ENCODE results near the gene PSG5.
A peak's percentile ranks its signal among the peaks of the same experiment; 100 is the strongest.
"Not testable (repeated sequence)": the region's sequence is repeated elsewhere in the genome, so short reads cannot be mapped to it uniquely, and the experiment has no call there.

Gene PSG5

DNA sequence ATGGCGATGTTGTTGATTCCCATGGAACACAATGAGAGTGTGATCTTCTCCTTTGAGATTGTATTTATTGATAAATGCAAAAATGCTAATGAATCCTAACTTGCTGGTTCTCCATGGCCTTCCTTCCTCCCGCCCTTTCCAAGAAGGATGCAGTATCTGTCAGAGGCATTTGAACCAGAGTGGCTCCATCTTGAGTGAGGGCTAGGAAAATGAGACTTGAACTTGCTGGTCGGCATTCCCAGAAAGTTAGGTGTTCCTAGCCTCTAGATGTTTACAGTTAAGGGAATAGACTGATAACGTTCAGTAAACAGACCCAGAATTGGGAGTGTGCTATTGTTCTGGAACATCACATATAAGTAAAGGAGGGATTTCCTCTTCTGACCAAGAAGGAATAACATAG is 59.6 kb downstream of the PSG5 start:
- TF ChIP-seq, protein P1, sequence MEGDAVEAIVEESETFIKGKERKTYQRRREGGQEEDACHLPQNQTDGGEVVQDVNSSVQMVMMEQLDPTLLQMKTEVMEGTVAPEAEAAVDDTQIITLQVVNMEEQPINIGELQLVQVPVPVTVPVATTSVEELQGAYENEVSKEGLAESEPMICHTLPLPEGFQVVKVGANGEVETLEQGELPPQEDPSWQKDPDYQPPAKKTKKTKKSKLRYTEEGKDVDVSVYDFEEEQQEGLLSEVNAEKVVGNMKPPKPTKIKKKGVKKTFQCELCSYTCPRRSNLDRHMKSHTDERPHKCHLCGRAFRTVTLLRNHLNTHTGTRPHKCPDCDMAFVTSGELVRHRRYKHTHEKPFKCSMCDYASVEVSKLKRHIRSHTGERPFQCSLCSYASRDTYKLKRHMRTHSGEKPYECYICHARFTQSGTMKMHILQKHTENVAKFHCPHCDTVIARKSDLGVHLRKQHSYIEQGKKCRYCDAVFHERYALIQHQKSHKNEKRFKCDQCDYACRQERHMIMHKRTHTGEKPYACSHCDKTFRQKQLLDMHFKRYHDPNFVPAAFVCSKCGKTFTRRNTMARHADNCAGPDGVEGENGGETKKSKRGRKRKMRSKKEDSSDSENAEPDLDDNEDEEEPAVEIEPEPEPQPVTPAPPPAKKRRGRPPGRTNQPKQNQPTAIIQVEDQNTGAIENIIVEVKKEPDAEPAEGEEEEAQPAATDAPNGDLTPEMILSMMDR (conservative IDR thresholded peaks at IDR 0.05; ENCODE audit: low read depth) = no peak
- ChIA-PET POLR2A (ENCODE audit: low non-redundant PET) (no interaction called here), CTCF (no interaction called here)
- no peak for DNase-seq (ENCODE audit: low spot score)
- H3K27ac ChIP-seq = peak overlapping the region; percentile 80

DNA sequence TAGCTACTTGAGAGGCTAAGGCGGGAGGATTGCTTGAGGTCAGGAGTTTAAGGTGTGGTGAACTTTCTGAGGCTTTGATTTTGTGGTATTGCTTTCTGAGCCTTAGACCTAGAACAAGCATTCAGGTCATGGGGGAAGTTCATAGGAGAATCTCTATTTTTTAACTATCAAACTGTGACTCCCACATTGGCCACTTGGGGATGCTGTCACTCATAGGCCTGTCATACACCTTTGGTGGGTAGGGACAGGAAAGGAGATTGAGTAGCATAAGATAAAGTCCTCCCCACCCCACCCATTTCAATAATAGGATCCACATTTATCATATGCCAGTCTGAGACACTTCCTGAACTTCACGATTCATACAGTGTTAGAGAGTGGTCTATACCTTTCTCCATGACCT is 62.0 kb downstream of the PSG5 start:
- POLR2A ChIA-PET (ENCODE audit: low non-redundant PET) = no interaction called here
- CTCF ChIA-PET = no interaction called here
- TF ChIP-seq, protein P1 (conservative IDR thresholded peaks at IDR 0.05; ENCODE audit: low read depth) = no peak
- peak overlapping the region; percentile 34; the same call in 1 of the 2 replicates for H3K27ac ChIP-seq
- DNase-seq (ENCODE audit: low spot score) = no peak

DNA sequence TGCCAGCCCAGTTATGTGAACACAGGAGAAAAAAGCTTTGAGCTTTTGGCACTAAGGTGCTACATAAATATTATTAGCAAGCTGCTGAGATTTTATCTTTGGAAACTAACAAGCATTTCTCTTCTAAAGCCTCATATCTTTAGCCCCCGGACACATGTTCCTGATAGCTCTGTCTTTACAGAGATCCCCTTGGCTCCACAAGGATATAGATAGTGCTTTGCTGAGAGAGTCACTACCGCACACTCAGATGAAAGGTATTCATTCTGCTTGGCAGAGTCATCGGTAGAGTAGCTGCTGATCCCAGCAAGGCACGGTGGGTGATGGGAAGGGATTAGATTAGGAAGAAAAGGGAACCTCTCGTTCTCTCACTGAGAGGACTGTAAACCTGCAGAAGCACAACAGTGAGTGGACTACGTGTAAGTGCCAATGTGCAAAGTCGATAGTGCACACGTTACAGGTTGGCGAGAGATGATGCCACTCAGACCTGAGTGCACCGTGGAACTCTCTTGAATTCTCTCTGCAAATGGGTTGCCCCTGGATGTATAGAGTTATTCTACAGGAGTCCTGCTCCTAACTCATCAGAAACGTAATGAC is 65.8 kb downstream of the PSG5 start:
- peak overlapping the region; percentile 76 for H3K27ac ChIP-seq
- peak; percentile 78 for DNase-seq (ENCODE audit: low spot score)
- CTCF ChIA-PET; POLR2A ChIA-PET (ENCODE audit: low non-redundant PET): not testable (repeated sequence)

DNA sequence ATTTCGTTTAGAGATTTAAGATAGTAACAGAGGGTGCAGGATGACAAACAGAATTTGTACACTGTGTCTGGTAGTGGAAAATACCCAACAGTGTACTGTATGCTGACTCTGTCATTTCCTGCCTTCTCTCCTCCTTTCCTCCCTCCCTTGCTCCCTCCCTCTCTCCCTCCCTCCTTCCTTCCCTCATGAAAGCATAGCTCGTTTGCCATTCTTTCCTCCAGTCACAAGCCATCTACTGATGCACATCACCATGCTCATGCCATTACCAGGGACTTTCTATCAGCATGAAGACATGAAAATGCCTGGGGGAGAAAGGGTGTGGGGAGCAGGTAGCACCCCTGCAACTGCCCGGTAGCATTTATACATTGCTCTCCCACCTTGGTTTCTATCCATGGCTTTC is 66.8 kb downstream of the PSG5 start:
- DNase-seq (ENCODE audit: low spot score); CTCF ChIA-PET; POLR2A ChIA-PET (ENCODE audit: low non-redundant PET): not testable (repeated sequence)
- H3K27ac ChIP-seq = peak overlapping the region; percentile 79

Data from RWPE1 (cell line).